GM18951 (cell line): Measurements from ENCODE around the gene MYO3B.

ENCODE experiments used
- POLR2A ChIP-seq: IDR thresholded peaks from 4 replicates; pipeline ENCODE4 v1.6.1; 2011; ENCODE audit warnings: mild to moderate bottlenecking; ENCODE audit not compliant: insufficient read length, insufficient read depth; ENCODE audit errors: extremely low read depth
- in situ Hi-C: fragments of 300-500 bp; cut with MboI; formaldehyde crosslinking; loops from one replicate; pipeline ENCODE4 v1.12.0; 2022; ENCODE audit warnings: low sequenced_read_pairs, mixed read lengths, inconsistent platforms; ENCODE audit not compliant: unreplicated experiment

The MYO3B gene

DNA sequence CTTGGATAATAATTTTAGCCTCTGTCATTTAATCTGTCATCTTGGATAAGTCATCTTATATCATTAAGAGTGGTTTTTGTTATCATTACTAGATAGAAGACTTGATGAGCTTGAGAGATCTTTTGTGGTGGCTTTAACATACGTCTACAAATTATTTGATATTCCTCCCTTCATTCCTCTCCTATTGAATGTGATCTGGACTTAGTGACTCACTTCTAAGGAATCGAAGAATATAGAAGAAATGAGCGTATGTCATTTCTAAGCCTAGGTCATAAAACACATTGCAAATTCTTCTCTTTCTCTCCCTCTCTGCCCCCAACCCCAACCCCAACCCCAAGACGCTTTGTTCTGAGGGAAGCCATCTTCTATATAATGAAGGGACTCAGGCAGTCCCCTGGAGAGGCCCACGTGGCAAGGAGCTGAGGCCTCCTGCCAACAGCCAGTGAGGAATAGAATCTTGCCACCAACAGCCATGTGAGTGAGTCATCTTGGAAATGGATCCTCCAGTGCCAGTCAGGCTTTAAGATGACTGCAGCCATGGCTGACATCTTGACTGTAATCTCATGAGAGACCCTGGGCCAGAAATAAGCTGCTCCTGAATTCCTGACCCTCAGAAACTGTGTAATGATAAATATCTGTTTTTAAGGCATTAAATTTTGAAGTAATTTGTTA lies 315.6 kb downstream of the MYO3B start:
- TF ChIP-seq POLR2A, result no peak
- in situ Hi-C loops, result no loop called here

DNA sequence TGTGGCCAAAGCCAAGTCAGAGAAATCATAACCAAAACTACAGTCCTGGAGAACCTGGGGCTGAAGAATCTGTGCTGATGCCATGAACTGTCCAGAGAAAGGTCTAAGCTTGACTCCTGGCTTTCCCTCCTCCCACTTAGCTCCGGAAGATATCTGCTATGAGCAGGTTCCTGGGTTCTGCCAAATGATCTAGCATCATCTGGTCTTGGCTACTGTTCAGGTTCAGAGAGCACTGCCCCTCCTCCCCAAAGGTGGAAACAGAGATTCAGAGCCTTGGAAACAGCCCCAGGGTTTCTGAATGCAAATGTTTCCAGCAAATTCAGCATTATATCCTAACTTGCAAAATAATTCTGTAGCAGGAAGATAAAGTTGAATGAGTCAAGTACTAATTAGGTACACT lies 317.9 kb downstream of the MYO3B start:
- in situ Hi-C loops, result no loop called here
- TF ChIP-seq POLR2A, result no peak

DNA sequence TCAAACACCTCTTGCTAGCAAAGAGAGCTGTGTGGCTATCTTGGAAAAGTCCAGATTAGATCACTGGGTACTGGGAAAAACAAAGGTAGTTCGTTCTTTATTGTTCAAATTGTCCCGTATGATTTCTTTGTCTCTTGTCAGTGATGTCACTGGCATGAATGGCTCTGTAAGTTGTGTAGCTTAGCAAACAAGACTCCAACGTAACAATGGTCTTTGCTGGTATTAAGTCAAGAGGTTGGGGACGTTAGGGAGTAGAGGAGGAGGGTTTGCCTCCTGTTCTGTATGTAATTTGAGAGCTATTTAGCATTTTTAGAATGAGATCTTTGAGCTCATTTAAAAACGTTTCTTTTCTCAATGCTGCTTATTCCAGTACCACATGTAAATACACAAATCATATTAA lies 320.7 kb downstream of the MYO3B start:
- no peak for TF ChIP-seq POLR2A

DNA sequence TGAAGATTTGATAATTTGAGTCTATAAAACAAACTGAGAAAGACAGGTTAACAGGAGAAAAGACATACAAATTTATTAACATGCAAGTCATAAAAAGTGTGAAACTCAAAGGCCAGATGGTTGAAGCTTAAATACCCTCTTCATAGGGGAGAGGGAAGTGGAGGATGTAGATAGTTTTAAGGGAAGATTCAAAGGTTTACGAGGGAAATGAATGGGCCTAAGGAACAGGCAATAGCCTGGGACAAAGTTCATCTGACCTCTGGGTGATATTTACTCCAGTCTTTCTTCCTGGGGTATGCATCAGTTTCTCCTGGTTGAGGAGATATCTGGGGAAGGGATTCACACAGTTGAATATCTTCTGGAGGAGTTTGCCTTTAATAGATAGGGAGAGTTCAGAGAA lies 322.2 kb downstream of the MYO3B start:
- no peak for TF ChIP-seq POLR2A
- in situ Hi-C loops, result no loop called here

More for the DNA sequence above, 320.7 kb downstream of the MYO3B start:
- in situ Hi-C loops, result no loop called here

DNA sequence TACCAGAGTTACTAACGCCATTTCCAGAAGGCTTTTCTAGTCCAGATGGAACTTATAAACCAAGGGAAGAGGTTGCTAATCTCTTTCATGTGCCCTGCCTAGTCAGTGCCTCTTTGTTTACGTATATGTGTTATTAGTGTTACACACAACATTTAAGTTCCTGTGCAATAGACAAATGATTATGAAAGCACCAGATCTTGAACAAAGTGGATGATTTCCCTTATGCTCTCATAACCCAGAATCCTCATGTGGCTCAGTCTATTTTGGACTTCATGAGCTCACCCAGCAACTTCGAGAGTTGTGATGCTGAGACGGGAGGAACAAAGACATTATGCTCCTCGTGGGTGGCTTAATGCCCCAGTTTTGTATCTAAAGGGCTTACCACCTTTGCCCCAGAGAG lies 322.8 kb downstream of the MYO3B start:
- no peak for TF ChIP-seq POLR2A
- in situ Hi-C loops, result no loop called here

DNA sequence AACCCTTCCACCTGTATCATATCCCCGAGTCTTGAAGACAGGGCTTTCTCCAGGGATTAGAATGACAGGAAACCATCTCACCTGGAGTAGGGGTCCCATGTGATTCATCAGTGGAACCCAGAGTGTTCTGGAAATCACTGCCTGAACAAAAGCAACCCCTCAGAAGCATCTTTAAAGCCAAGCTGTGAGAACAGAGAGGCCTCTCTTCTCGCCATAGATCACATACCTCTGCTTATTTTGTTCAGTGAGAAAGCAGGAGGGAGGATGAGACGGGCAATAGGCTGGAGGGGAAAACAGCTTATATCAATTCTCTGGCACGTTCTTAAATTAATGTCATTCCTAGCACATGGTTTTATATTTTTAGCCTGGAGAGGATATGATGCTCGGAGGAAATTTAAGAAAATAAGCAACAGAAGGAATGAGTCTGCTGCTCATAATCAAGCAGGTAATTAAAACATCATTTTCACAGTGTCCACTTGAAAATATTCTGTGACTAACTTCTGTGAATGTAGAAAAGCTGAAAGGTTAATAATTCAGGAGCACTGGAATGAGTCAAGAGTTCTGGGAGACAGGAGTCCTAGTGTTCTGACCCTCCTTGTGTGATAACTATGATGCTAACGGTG lies 323.6 kb downstream of the MYO3B start:
- no peak for TF ChIP-seq POLR2A
- in situ Hi-C loops, result no loop called here

DNA sequence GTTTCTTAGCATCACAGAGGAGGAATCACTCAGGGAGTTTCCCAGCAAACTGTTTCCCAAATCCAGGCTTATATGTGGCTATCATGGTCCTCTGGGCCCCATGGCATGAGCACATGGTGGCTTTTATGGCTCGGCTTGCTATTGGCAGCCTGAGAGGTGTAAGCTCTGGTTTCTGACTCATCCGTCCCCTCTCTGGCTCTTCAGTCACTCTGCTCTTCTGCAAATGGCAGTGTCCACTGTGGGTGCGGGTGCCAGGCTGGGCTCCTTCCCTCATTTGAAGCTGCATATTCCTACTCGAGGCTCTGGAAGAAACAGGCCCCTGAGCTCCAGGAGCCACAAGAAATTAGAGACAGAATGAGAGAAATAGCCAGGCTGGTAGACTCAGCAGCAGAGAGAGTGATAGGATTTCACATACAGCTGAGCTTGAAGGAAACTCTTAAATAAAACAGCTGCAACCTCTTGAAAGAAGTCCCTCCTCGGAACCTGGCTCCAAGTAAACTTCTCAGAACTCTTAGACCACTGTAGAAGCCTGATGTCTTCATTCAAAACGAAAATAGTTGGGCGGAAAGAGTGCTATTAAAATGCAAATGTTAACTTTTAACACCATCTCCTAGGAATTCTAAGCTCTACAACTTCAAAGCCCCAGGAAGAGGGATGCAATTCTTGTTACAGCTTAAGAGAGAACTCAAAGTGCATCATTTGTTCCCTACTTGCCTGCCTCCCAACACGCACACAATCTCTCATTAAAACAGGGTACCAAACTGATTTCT lies 324.6 kb downstream of the MYO3B start:
- in situ Hi-C loops, result no loop called here
- no peak for TF ChIP-seq POLR2A

DNA sequence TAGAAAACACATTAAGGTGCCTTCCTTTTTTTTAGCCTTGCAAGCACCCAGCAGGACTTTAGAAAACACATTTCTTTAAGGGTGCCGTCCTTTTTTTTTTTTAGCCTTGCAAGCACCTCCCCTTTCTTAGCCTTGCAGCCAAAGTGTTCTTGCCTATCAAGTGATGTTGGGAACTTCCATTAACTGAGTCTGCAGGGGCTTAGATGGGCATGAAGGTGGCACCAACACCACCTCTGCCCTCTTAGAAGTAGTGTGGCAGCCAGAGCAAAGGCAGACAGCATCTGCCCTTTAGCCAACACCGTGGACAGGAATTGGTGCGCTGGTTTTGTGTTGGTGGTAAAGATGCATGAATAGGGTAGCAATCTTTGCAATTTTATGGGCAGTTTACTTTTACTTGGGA lies 325.6 kb downstream of the MYO3B start:
- in situ Hi-C loops, result no loop called here
- TF ChIP-seq POLR2A, result no peak

DNA sequence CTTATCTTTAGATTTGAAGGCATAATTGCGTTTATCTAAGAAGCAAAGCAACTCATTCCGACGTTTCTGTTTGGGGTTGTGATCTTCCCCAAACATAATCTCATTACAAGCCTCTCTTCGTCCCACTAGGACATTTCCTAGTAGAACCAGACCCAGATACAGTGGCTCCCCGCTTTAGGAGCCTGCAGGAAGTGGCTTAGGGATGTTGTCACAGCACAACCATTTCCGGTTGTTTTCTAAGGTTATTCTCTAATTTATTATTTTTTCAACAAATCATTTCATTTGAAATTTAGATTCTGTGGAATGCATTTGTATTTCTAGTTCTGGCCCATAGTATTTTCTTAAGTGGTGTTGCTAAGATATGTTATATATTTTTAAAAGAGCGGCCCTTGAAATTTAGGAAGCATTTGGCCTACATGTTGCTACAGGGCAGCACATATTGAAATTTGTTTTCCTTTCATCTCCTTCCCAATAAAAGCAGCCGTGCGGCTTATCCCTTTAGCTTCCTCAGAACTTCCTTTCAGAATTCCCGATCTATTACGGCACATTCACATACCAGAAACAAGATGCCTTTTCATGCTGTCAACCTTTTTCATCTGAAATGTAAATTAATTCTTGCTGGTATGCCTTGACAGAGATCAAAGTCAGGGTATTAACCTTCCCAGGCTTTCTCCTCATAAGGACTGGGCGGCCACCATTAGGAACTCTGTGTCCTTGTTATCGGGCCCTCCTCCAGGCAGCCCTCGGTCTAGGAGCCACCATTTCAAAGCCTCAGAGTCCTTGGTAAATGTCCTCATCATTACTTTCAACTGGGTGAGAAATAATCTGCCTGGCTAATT lies 326.2 kb downstream of the MYO3B start:
- TF ChIP-seq POLR2A, result no peak
- in situ Hi-C loops, result no loop called here

DNA sequence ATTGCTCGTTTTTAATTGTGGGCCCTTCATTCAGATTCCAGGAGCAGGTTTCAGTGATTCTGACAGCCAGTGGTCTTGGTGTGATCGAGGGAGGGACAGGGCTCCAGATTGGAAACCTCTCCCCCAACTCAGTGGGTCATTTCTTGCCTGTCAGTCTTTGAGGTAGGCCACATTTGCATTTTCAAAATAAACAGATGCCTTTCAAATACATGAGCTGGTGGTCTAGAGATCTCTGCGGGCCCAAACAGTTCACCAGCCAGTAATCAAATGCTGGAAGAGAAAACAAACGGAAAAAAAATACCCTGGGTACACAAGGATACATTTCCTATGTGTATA lies 326.8 kb downstream of the MYO3B start:
- in situ Hi-C loops, result no loop called here
- TF ChIP-seq POLR2A, result no peak

DNA sequence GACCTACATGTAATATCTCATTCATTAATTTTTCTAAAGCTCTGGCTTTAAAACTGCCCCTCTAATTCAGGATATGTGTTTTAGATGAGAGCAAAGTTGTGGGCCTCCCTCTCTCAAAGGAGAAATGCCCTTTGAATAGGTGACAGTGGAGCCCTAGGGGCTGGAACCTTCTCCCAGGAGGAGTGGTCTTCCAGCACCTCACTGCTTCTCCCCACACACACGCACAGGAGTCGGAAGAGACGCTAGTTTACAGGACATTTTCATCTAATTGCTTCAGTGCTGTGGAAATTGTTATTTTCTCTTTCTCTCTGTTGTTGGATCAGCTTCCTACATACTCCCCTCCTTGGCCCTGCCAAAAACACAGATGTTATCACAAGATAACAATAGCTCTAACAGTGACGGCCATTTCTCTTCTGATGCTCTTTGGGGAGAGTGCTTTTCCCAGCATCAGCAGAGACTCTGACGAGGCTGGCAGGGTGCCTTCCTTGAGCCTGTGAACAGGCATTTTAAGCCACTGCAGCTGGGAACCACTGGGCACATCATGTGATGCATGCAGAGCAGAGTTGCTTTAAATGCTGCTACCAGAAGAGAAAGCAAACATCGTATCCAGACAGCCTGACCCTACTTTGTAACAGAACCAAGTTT lies 327.8 kb downstream of the MYO3B start:
- in situ Hi-C loops, result no loop called here

DNA sequence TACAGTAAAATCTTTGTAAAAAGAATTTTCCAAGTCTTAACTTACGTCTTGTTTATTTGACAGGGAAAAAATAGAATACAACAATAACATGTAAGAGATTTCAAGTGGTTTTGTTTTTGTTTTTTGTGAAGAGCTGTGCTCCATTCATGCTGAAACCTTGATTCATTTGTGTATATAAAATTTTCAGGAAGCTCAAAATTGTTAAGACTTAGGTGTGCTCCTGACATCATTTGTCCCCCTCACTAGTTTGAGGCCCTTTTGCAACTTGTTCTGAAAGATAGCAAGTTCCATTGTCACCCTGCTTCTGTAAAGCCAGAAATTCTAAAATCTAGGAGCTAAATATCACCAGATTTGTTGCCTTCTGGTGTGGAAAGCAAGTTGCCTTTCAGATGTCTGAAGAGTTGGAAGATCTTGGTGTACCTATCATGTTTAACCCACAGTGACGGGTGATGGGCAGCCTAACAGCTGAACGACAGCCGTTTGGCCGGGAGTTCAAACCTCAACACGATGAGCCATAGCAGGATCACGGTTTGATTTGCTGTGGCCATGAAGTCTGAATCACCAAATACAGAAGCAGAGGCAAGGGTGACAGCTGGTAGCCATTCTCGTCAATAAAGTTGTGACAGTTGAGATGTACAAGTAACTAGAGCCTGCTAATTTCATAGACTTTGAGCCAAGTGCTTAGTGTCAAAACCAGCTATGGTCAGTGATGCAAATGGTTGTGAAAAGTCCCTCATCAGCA lies 331.7 kb downstream of the MYO3B start:
- in situ Hi-C loops, result no loop called here
- no peak for TF ChIP-seq POLR2A

More for the DNA sequence above, 327.8 kb downstream of the MYO3B start:
- no peak for TF ChIP-seq POLR2A
